ENCODE measurements around the gene PRSS22.

Gene PRSS22

DNA sequence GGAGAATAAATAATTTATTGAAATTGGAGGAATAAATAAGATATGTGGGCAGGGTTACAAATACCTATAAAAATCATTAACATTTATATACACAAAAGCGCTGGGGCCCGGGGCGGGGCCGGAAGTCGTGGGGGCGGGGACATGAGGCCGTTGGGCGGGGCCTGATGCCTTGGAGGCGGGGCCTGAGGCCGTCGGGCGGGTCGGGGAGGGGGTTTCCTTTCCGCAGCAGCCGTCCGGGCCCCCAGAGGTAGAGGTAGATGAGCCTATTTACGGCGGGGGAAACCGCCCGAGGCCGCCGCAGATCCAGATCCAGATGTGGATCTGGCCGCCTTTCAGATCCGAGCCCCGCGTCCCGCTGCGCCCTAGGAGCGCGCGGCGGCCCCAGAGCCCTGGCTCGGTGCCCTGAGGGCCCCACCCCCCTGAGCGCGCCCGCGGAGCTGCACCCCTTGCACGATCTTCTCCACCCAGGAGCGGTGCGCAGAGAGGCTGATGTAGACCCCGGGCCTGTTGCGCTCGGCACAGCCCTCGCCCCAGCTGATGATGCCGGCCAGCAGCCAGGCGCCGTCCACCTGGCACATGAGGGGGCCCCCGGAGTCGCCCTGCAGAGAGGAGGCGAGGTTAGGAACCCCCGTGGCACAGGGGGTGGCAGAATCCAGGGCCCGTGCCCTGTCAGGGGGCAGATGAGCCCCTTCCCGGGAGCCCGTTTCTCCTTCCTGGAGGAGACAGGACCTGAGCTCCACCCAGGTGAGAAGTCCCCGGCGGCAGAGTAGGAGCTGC lies 5.1 kb downstream of the PRSS22 start:
- DNase-seq (ENCODE audit: low read depth in 2 of 2, low spot score in 1 of 2) = no peak

GRCh38 chr16:2852003-2852730 lies 5.8 kb downstream of the PRSS22 start:
- no peak for DNase-seq (ENCODE audit: low read depth in 2 of 2, low spot score in 1 of 2)

DNA sequence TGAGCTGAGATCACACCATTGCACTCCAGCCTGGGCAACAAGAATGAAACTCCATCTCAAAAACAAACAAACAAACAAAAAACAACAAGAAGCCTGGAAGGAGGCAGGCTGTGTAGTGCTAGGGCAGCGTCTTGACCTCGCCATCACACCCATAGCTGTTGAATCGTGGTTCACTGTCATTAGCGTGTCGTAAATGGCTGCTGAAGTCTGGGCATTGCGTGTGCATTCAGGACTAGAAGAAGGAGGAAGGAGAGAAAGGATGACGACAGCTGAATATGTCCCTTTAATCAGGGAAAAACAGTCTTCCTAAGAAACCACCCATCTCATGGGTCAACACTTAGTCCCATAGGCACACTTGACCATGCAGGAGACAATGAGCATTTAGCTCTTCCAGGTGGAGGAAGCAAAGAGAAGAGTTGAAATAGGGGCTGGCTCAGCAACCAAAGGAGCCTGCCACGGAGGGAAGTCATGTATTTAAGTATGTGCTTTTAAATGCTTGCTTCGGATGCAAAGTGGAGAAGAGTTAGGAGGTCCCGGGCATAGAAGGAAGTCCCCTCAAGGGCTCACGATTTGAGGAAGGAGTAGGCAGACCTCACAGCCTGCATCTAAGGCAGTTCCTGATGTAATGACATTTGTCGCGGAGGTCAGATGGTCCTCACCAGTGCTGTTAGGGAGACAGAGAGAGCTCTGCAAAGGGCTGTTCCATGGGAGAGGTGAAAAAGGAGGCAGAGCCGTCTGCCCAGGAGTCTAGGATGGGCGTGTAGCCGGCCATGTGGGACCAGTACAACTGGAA lies 8.8 kb downstream of the PRSS22 start:
- no peak for DNase-seq (ENCODE audit: low read depth in 2 of 2, low spot score in 1 of 2)

GRCh38 chr16:2846511-2847310 lies 11.3 kb downstream of the PRSS22 start:
- no peak for DNase-seq (ENCODE audit: low read depth in 2 of 2, low spot score in 1 of 2)

DNA sequence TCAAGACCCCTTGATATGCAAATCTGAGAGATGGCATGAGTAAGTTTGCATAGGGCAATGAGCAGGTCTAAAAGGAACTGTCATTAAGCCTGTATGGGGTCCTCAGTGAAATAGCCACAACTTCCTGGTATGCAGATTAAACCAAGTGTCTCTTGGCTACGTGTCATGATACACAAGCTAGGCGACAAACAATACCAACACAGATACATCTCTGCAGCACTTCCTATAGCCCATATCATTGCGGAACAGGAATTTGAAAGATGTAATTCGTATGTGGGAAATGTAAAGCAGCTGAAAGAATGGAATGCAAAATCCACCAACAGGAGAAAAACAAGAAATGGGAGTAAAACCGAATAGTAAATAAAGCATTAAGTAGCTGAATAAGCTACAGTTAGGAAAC lies 12.9 kb downstream of the PRSS22 start:
- DNase-seq (ENCODE audit: low read depth in 2 of 2, low spot score in 1 of 2) = no peak

- no peak for DNase-seq (ENCODE audit: low read depth in 2 of 2, low spot score in 1 of 2)
Measured at GRCh38 chr16:2843526-2843925, 14.4 kb downstream of the PRSS22 start.

- peak; percentile 32 to 42 for DNase-seq (ENCODE audit: low read depth in 2 of 2, low spot score in 1 of 2)
Measured at GRCh38 chr16:2842340-2843000, 15.5 kb downstream of the PRSS22 start.

GRCh38 chr16:2841606-2842339 lies 16.2 kb downstream of the PRSS22 start:
- DNase-seq (ENCODE audit: low read depth in 2 of 2, low spot score in 1 of 2) = no peak

DNA sequence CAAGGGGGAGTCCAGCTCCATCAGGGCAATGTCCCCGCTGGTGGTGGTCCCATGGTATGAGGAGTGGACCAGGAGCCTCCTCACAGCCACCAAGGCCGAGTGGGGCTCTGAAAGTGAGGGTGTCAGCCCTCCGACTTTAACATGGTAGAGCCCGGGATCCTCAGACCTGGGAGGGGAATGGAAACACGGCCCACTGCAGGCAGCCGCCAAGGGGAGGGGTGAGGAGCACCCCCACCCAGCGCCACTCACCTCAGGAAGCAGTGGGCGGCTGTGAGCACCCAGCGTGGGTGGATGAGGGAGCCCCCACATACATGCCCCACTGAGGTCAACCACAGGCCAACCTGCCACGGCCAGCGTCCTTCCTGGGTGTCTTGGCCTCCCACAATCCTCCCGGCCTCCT lies 17.1 kb downstream of the PRSS22 start:
- DNase-seq (ENCODE audit: low read depth in 2 of 2, low spot score in 1 of 2) = no peak

GRCh38 chr16:2839650-2840450 lies 18.1 kb downstream of the PRSS22 start:
- no peak for DNase-seq (ENCODE audit: low read depth in 2 of 2, low spot score in 1 of 2)

GRCh38 chr16:2838928-2839327 lies 19.0 kb downstream of the PRSS22 start:
- DNase-seq (ENCODE audit: low read depth in 2 of 2, low spot score in 1 of 2) = peak in 1 of 2 donors; percentile 19

- DNase-seq (ENCODE audit: low read depth in 2 of 2, low spot score in 1 of 2) = no peak
Measured at GRCh38 chr16:2836646-2837508, 21.1 kb downstream of the PRSS22 start.

DNA sequence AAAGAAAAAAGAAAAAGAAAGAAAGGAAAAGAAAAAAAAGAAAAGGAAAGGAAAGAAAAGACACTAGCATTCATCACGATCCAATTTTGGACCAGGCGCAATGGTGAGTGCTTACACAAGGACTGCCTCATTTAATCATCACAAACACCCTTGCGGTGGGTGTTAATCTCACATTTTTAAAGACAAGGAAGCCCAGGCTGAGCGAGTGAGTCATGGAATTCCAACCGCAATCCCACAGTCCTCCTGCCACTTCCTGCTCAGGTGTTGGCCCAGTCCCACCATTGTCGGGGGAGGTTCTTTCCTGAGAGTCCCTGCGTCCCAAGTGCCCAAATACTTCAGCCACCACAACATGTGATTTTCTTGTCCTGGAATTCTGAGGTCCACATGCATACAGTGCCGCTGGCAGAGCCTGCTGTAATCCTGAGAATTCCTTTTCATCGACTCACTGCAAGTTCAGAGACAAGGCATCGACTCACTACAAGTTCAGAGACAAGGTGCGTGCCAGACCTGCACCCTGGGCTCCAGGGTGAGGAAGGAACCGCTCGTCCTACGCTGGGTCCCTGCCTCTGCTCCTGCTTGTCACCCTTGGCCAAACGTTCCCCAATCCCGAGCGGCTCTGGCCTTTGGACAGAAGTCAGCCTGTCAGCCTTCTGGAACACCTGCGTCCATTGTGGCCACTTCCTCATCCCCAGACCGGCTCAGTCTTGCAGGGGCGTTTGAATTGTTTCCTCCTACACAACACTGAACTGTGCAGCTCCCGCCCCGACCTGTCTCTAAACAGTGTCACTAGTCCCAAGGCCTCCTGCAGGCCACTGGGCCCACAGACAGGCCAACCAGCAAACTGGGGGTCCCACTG lies 22.1 kb downstream of the PRSS22 start:
- no peak for DNase-seq (ENCODE audit: low read depth in 2 of 2, low spot score in 1 of 2)

GRCh38 chr16:2834968-2835367 lies 23.0 kb downstream of the PRSS22 start:
- no peak for DNase-seq (ENCODE audit: low read depth in 2 of 2, low spot score in 1 of 2)

DNA sequence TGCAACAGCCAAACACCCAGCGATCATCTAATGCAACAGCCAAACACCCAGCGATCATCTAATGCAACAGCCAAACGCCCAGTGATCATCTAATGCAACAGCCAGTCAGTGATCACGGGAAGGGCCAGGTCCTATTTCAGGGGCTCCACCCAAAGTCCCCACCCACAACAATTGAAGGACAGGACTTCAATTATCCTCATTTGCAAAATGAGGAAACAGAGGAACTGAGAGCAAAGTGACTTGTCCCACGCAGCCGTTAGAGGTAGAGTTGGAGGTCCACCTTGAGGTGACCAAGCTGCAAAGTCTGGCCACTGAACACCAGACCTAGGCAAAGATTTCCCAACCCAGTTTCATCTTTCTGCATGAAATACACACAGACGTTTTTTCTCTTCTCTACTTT lies 24.2 kb downstream of the PRSS22 start:
- no peak for DNase-seq (ENCODE audit: low read depth in 2 of 2, low spot score in 1 of 2)

- no peak for DNase-seq (ENCODE audit: low read depth in 2 of 2, low spot score in 1 of 2)
Measured at GRCh38 chr16:2831203-2831602, 26.8 kb downstream of the PRSS22 start.

- no peak for DNase-seq (ENCODE audit: low read depth in 2 of 2, low spot score in 1 of 2)
Measured at GRCh38 chr16:2830355-2830695, 27.6 kb downstream of the PRSS22 start.

Measured in stimulated activated CD8-positive, alpha-beta memory T cell treated with anti-CD3 and anti-CD28 coated beads, Interleukin-4, amount 100 ng/mL, for 4 hours (primary cell).